ENCODE measurements around the gene POLR3GL. TPM values are rescaled to one million over a fixed set of nuclear protein-coding genes. Genes with fewer than 3 reads are reported as not detected.
A peak's percentile ranks its signal among the peaks of the same experiment; 100 is the strongest.

Gene POLR3GL
- total and polyA plus RNA-seq, 2 experiments from 2014 or later, result 43.4 to 65.1 TPM

DNA sequence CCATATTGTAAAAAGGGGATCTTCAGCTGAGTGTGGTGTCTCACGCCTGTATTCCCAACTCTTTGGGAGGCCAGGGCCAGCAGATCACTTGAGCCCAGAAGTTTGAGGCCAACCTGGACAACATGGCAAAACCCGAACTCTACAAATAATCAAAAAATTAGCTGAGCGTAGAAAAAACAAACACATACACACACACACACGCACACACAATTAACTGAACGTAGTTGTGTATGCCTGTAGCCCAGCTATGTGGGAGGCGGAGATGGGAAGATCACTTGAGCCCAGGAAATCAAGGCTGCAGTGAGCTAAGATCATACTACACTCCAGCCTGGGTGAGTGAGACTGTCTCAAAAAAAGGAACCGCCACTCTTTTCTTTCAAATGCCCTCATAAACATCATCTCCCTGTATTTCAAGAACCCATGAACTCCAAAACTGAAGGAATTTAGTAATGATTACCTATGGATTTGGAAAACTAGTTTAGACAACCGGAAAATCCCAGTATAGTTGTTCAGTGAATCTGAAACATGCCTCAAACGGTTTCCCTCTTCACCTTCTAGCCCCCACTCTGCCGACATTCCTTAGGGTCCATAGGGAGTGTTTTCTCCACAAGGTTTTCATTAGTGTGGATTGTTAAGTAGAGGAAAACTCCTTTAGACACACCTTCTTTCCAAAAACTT, 27.4 kb downstream of the POLR3GL start:
- Histone ChIP-seq H3K4me3 (peak overlapping the region; percentile 98), H3K36me3 (peaks cover 30% of the 10 kb centered on the region), H3K9me3 (ENCODE audit: low read depth) (no peaks in the 10 kb centered on the region), H3K4me1 (ENCODE audit: low read depth) (peaks cover 13% of the 10 kb centered on the region), H3K27ac (peak overlapping the region; percentile 92), H3K27me3 (no peaks in the 10 kb centered on the region)
- TF ChIP-seq, protein P1, sequence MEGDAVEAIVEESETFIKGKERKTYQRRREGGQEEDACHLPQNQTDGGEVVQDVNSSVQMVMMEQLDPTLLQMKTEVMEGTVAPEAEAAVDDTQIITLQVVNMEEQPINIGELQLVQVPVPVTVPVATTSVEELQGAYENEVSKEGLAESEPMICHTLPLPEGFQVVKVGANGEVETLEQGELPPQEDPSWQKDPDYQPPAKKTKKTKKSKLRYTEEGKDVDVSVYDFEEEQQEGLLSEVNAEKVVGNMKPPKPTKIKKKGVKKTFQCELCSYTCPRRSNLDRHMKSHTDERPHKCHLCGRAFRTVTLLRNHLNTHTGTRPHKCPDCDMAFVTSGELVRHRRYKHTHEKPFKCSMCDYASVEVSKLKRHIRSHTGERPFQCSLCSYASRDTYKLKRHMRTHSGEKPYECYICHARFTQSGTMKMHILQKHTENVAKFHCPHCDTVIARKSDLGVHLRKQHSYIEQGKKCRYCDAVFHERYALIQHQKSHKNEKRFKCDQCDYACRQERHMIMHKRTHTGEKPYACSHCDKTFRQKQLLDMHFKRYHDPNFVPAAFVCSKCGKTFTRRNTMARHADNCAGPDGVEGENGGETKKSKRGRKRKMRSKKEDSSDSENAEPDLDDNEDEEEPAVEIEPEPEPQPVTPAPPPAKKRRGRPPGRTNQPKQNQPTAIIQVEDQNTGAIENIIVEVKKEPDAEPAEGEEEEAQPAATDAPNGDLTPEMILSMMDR (IDR thresholded peaks at IDR 0.05; ENCODE audit: low read depth, low read length), result no peak
- no peak for DNase-seq (ENCODE audit: low read depth in 1 of 2, low spot score in 1 of 2)

GRCh38 chr1:145992502-145992936, 28.0 kb downstream of the POLR3GL start:
- peak overlapping the region; percentile 98 for H3K4me3 ChIP-seq
- peaks cover 19% of the 10 kb centered on the region for H3K4me1 ChIP-seq (ENCODE audit: low read depth)
- TF ChIP-seq, protein P1 (IDR thresholded peaks at IDR 0.05; ENCODE audit: low read depth, low read length), result no peak
- H3K27me3 ChIP-seq, result no peaks in the 10 kb centered on the region
- no peak for DNase-seq (ENCODE audit: low read depth in 1 of 2, low spot score in 1 of 2)
- H3K36me3 ChIP-seq, result peaks cover 30% of the 10 kb centered on the region
- H3K27ac ChIP-seq, result peak overlapping the region; percentile 92
- no peaks in the 10 kb centered on the region for H3K9me3 ChIP-seq (ENCODE audit: low read depth)

DNA sequence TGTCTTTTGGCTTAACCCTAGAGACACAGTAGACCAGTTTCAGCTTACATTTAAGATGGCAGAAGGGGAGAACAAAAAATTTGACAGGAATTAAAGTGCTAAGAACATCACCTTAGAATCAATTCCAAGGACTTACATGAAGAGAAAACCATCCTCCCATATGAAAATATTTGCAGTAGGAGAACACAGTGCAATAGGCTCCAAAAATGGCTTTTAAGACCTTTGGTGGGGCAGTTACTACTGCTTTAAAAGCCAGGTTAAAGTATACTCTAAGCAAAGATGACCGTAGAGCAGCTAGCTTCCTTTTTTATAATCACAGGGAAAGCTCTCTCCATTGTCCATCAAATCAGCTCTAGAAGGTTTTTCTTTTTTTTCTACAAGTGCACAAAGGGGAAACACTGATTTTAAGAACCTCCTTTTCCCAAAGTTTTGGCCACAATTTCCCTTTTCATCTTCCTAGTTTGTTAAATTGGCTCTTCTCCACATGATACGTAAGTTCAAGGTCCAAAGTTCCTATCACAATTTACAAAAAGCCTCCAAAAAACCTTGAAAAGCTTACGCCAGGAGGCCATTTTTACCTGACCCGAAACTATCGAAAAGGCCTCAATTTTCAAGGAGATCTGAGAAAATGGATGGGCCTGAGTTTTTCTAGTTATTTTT, 28.6 kb downstream of the POLR3GL start:
- no peak for DNase-seq (ENCODE audit: low read depth in 1 of 2, low spot score in 1 of 2)
- no peaks in the 10 kb centered on the region for H3K27me3 ChIP-seq
- H3K27ac ChIP-seq, result peak overlapping the region; percentile 92
- no peaks in the 10 kb centered on the region for H3K9me3 ChIP-seq (ENCODE audit: low read depth)
- peak overlapping the region; percentile 98 for H3K4me3 ChIP-seq
- TF ChIP-seq, protein P1 (IDR thresholded peaks at IDR 0.05; ENCODE audit: low read depth, low read length), result no peak
- peaks cover 23% of the 10 kb centered on the region for H3K4me1 ChIP-seq (ENCODE audit: low read depth)
- H3K36me3 ChIP-seq, result peaks cover 30% of the 10 kb centered on the region

- H3K27ac ChIP-seq, result peak overlapping the region; percentile 92
- peaks cover 30% of the 10 kb centered on the region for H3K36me3 ChIP-seq
- no peaks in the 10 kb centered on the region for H3K9me3 ChIP-seq (ENCODE audit: low read depth)
- H3K4me1 ChIP-seq (ENCODE audit: low read depth), result peaks cover 28% of the 10 kb centered on the region
- no peak for DNase-seq (ENCODE audit: low read depth in 1 of 2, low spot score in 1 of 2)
- H3K27me3 ChIP-seq, result no peaks in the 10 kb centered on the region
- H3K4me3 ChIP-seq, result peak overlapping the region; percentile 98
- TF ChIP-seq, protein P1 (IDR thresholded peaks at IDR 0.05; ENCODE audit: low read depth, low read length), result no peak
These were observed 29.3 kb downstream of the POLR3GL start for GRCh38 chr1:145993618-145994390.

- Histone ChIP-seq H3K9me3 (ENCODE audit: low read depth) (no peaks in the 10 kb centered on the region), H3K4me3 (peak overlapping the region; percentile 98), H3K27me3 (no peaks in the 10 kb centered on the region), H3K4me1 (ENCODE audit: low read depth) (peaks cover 32% of the 10 kb centered on the region), H3K27ac (peak overlapping the region; percentile 92), H3K36me3 (peaks cover 30% of the 10 kb centered on the region)
- TF ChIP-seq, protein P1 (IDR thresholded peaks at IDR 0.05; ENCODE audit: low read depth, low read length), result no peak
- DNase-seq (ENCODE audit: low read depth in 1 of 2, low spot score in 1 of 2), result no peak
These were observed 30.1 kb downstream of the POLR3GL start for GRCh38 chr1:145994391-145995120.

Data from cardiac muscle cell (in vitro differentiated cells and primary cell).